Sigmoid colon (tissue), 7 donors: ENCODE results near the gene SIGLEC5. TPM values are rescaled to one million over a fixed set of nuclear protein-coding genes. Genes with fewer than 3 reads are reported as not detected.
A peak's percentile ranks its signal among the peaks of the same experiment; 100 is the strongest.
"Not testable (repeated sequence)": the region's sequence is repeated elsewhere in the genome, so short reads cannot be mapped to it uniquely, and the experiment has no call there.

Experiments used
- DNase-seq: peaks from one replicate; pipeline ENCODE4 v3.0.0-alpha.2; 2019
- H3K27ac ChIP-seq, 4 donors: fragments of 200-600 bp; sonication (generic); one replicate each; pipeline ENCODE4 v1.5.1; 2016 to 2019; ENCODE audit warnings: mild to moderate bottlenecking in 1 of 4
- H3K27me3 ChIP-seq, 3 donors: fragments of 200-600 bp; sonication (generic); one replicate each; pipeline ENCODE4 v1.5.1; 2019; ENCODE audit warnings: mild to moderate bottlenecking in 1 of 3
- H3K36me3 ChIP-seq, 4 donors: fragments of 200-600 bp; sonication (generic); one replicate each; pipeline ENCODE4 v1.5.1; 2016 to 2019
- H3K4me1 ChIP-seq, 4 donors: fragments of 200-600 bp; sonication (generic); one replicate each; pipeline ENCODE4 v1.5.1; 2017 to 2019
- H3K4me3 ChIP-seq, 4 donors: fragments of 200-600 bp; sonication (generic); one replicate each; pipeline ENCODE4 v1.5.1; 2017 to 2019; ENCODE audit warnings: mild to moderate bottlenecking in 2 of 4, moderate library complexity in 1 of 4
- H3K9me3 ChIP-seq, 4 donors: fragments of 200-600 bp in 3 of 4; sonication (generic) in 3 of 4; one replicate each; pipeline versions ENCODE4 v1.5.1 to v1.6.1; 2013 to 2019
- CTCF ChIP-seq, 4 experiments: fragments of 450-650 bp in 3 of 4; fragments of 200-600 bp in 1 of 4; IDR thresholded peaks; one replicate each; pipeline ENCODE4 v1.5.1; 2016 to 2019; ENCODE audit warnings: antibody characterized with exemption in 4 of 4, mild to moderate bottlenecking in 3 of 4, moderate library complexity in 2 of 4
- EP300 ChIP-seq, 4 donors: sonication (generic); formaldehyde crosslinking; IDR thresholded peaks; one replicate each; pipeline ENCODE4 v1.6.1; 2017; ENCODE audit warnings: antibody characterized with exemption in 4 of 4
- POLR2A ChIP-seq, 2 donors: fragments of 450-650 bp; IDR thresholded peaks; one replicate each; pipeline ENCODE4 v1.6.1; 2016; ENCODE audit warnings: antibody characterized with exemption in 2 of 2, mild to moderate bottlenecking in 2 of 2, moderate library complexity in 2 of 2
- POLR2AphosphoS5 ChIP-seq, 4 donors: sonication (generic); formaldehyde crosslinking; IDR thresholded peaks; one replicate each; pipeline ENCODE4 v1.6.1; 2017; ENCODE audit warnings: antibody characterized with exemption in 4 of 4
- WGBS, 2 donors: extraction: QIAGEN DNeasy Blood & Tissue Kit; methylation state at CpG; one replicate each; pipeline ENCODE4 v1.1.7; 2013; 5-methylcytosine and 5-hydroxymethylcytosine counted together
- intact Hi-C: fragments of 100-400 bp; cut with DNase I; formaldehyde crosslinking; loops from one replicate; pipeline ENCODE4 v1.15.1; 2023
- polyA plus RNA-seq, 3 donors: library from polyadenylated mRNA; stranded (reverse); fragments of 200-250 nt; gene quantifications; one replicate each; pipeline ENCODE4 v1.2.3, GENCODE V29; 2013
- total RNA-seq, 4 donors: library from RNA; depleted of rRNA; stranded (reverse); fragments of >200 nt; gene quantifications; one replicate each; pipeline ENCODE4 v1.1.0, GENCODE V29; 2016
- donor health status: healthy with polysubstance abuse.
- donor health status: Bipolar disorder and iron deficiency.
- donor health status: healthy.

Gene SIGLEC5
- total and polyA plus RNA-seq, 7 donors: 0.36 to 0.68 (median 0.52) TPM; not detected in 3

- intact Hi-C loops: no loop called here
- H3K4me3 ChIP-seq: no peak overlapping the region
- 48 to 73% methylated on average over 4 of the region's 4 CpGs for WGBS, 2 donors
- H3K36me3 ChIP-seq: no peaks in the 10 kb centered on the region
- H3K9me3 ChIP-seq: no peaks in the 10 kb centered on the region
- peaks cover 0 to 3% (median 0%) of the 10 kb centered on the region in 4 donors for H3K4me1 ChIP-seq
- TF ChIP-seq POLR2AphosphoS5 (IDR thresholded peaks at IDR 0.05) (no peak), EP300 (IDR thresholded peaks at IDR 0.05) (no peak), POLR2A (IDR thresholded peaks at IDR 0.05) (no peak), CTCF (IDR thresholded peaks at IDR 0.05) (no peak)
- H3K27ac ChIP-seq: no peak overlapping the region
- H3K27me3 ChIP-seq: peaks cover 0 to 7% (median 0%) of the 10 kb centered on the region in 3 donors
- DNase-seq: no peak
These were observed 22.1 kb upstream of the SIGLEC5 start for GRCh38 chr19:51652266-51652665.

GRCh38 chr19:51651216-51651846 is 21.1 kb upstream of the SIGLEC5 start:
- no peak overlapping the region for H3K4me3 ChIP-seq

GRCh38 chr19:51647318-51647717 is 17.1 kb upstream of the SIGLEC5 start:
- no peaks in the 10 kb centered on the region for H3K9me3 ChIP-seq
- no peak overlapping the region for H3K27ac ChIP-seq
- WGBS, 2 donors: 89 to 93% methylated on average over 6 of the region's 6 CpGs
- no peaks in the 10 kb centered on the region for H3K4me1 ChIP-seq
- H3K4me3 ChIP-seq: no peak overlapping the region
- intact Hi-C loops: no loop called here
- peaks cover 0 to 23% (median 12%) of the 10 kb centered on the region in 3 donors for H3K27me3 ChIP-seq
- no peak for DNase-seq
- no peak for TF ChIP-seq CTCF (IDR thresholded peaks at IDR 0.05)
- TF ChIP-seq EP300 (IDR thresholded peaks at IDR 0.05): no peak
- no peak for TF ChIP-seq POLR2A (IDR thresholded peaks at IDR 0.05)
- no peak for TF ChIP-seq POLR2AphosphoS5 (IDR thresholded peaks at IDR 0.05)
- no peaks in the 10 kb centered on the region for H3K36me3 ChIP-seq

More at GRCh38 chr19:51651216-51651846, 21.1 kb upstream of the SIGLEC5 start:
- no peaks in the 10 kb centered on the region for H3K9me3 ChIP-seq
- no peak for DNase-seq
- intact Hi-C loops: no loop called here
- H3K27me3 ChIP-seq: peaks cover 0 to 11% (median 0%) of the 10 kb centered on the region in 3 donors
- H3K27ac ChIP-seq: no peak overlapping the region
- WGBS, 2 donors: 70 to 78% methylated on average over 7 of the region's 7 CpGs
- no peaks in the 10 kb centered on the region for H3K4me1 ChIP-seq
- H3K36me3 ChIP-seq: no peaks in the 10 kb centered on the region
- no peak for TF ChIP-seq CTCF (IDR thresholded peaks at IDR 0.05)
- no peak for TF ChIP-seq EP300 (IDR thresholded peaks at IDR 0.05)
- TF ChIP-seq POLR2A (IDR thresholded peaks at IDR 0.05): no peak
- no peak for TF ChIP-seq POLR2AphosphoS5 (IDR thresholded peaks at IDR 0.05)

- intact Hi-C loops, H3K27ac ChIP-seq, H3K4me1 ChIP-seq, H3K9me3 ChIP-seq, H3K36me3 ChIP-seq, H3K4me3 ChIP-seq, DNase-seq: not testable (repeated sequence)
- H3K27me3 ChIP-seq: peaks cover 0 to 23% (median 12%) of the 10 kb centered on the region in 3 donors
- 10 to 56% methylated on average over 3 to 5 of the region's 10 CpGs for WGBS, 2 donors
These were observed 16.5 kb upstream of the SIGLEC5 start, which contains the start of gene SIGLEC14 for GRCh38 chr19:51646730-51647129. TSS of gene SIGLEC14 (minus strand) at chr19:51646825. CDS start at chr19:51646759, 66 bp downstream.

GRCh38 chr19:51644636-51645271 is 14.6 kb upstream of the SIGLEC5 start:
- H3K36me3 ChIP-seq: no peaks in the 10 kb centered on the region
- intact Hi-C loops: no loop called here
- H3K27me3 ChIP-seq: peaks cover 0 to 20% (median 12%) of the 10 kb centered on the region in 3 donors
- peak overlapping the region in 2 of 4 donors; percentile 0 to 5 for H3K4me3 ChIP-seq
- H3K9me3 ChIP-seq: no peaks in the 10 kb centered on the region
- TF ChIP-seq EP300 (IDR thresholded peaks at IDR 0.05): no peak
- no peaks in the 10 kb centered on the region for H3K4me1 ChIP-seq
- no peak overlapping the region for H3K27ac ChIP-seq
- DNase-seq: no peak
- WGBS, 2 donors: 39 to 48% methylated on average over 11 of the region's 11 CpGs
